ENCODE data around the gene NUP58. TPM values are rescaled to one million over a fixed set of nuclear protein-coding genes. Genes with fewer than 3 reads are reported as not detected.

The NUP58 gene
- total and polyA plus RNA-seq, 7 experiments from 2014 or later = 13.4 to 89.1 (median 46.3) TPM

GRCh38 chr13:25281935-25282332 is 19.5 kb upstream of the NUP58 start:
- Histone ChIP-seq H3K4me1 (ENCODE audit: control insufficient read depth in 2 of 2, insufficient read depth in 2 of 2, low read length in 2 of 2) (peaks cover 8 to 27% of the 10 kb centered on the region in 2 donors), H3K36me3 (ENCODE audit: control insufficient read depth in 2 of 3, insufficient read depth in 3 of 3, low read length in 3 of 3) (peaks cover 0 to 5% (median 0%) of the 10 kb centered on the region in 3 experiments), H3K27me3 (ENCODE audit: control insufficient read depth in 2 of 2, insufficient read depth in 2 of 2, low read length in 2 of 2) (no peaks in the 10 kb centered on the region), H3K9me3 (ENCODE audit: control insufficient read depth in 2 of 3, low read length in 3 of 3) (no peaks in the 10 kb centered on the region), H3K27ac (ENCODE audit: low read depth, low read length) (no peak overlapping the region), H3K4me3 (ENCODE audit: low read length) (no peak overlapping the region)
- Mint-ChIP-seq H3K36me3 (peaks cover 0 to 14% (median 4%) of the 10 kb centered on the region in 5 donors), H3K27me3 (no peaks in the 10 kb centered on the region), H3K9me3 (peaks cover 0 to 3% (median 0%) of the 10 kb centered on the region in 11 donors), H3K4me3 (peak overlapping the region in 9 of 10 donors; percentile 2 to 48 (median 21)), H3K4me1 (peaks cover 58 to 91% (median 85%) of the 10 kb centered on the region in 7 donors), H3K27ac (peak overlapping the region in 7 of 9 donors; percentile 10 to 76 (median 39))
- POLR2A ChIA-PET = no interaction called here
- DNase-seq = no peak
- ATAC-seq = peak; percentile 8
- intact Hi-C loops (cut with micrococcal nuclease) = loop anchor here in 1 of 2 donors (10.0 kb wide), 1 partner anchor 277 kb away; no protein-coding TSS in a partner anchor
- CTCF ChIA-PET = no interaction called here

- Mint-ChIP-seq H3K9me3 (peaks cover 0 to 5% (median 0%) of the 10 kb centered on the region in 11 donors), H3K36me3 (peaks cover 0 to 9% (median 4%) of the 10 kb centered on the region in 5 donors), H3K27ac (peak overlapping the region; percentile 92 to 99 (median 97)), H3K4me3 (peak overlapping the region; percentile 94 to 100 (median 96)), H3K4me1 (peaks cover 30 to 61% (median 53%) of the 10 kb centered on the region in 7 donors), H3K27me3 (peaks cover 0 to 17% (median 8%) of the 10 kb centered on the region in 5 donors)
- DNase-seq = peak; percentile 19 to 73 (median 61)
- Histone ChIP-seq H3K9me3 (ENCODE audit: control insufficient read depth in 2 of 3, low read length in 3 of 3) (no peaks in the 10 kb centered on the region), H3K4me3 (ENCODE audit: low read length) (peak overlapping the region; percentile 85), H3K36me3 (ENCODE audit: control insufficient read depth in 2 of 3, insufficient read depth in 3 of 3, low read length in 3 of 3) (peaks cover 0 to 8% (median 0%) of the 10 kb centered on the region in 3 experiments), H3K27ac (ENCODE audit: low read depth, low read length) (peak overlapping the region; percentile 100), H3K4me1 (ENCODE audit: control insufficient read depth in 2 of 2, insufficient read depth in 2 of 2, low read length in 2 of 2) (peaks cover 12 to 27% of the 10 kb centered on the region in 2 donors), H3K27me3 (ENCODE audit: control insufficient read depth in 2 of 2, insufficient read depth in 2 of 2, low read length in 2 of 2) (peaks cover 0 to 3% of the 10 kb centered on the region in 2 donors)
- CTCF ChIA-PET = interaction anchor here (0.5 to 1.1 kb wide), 4 partner anchors 14 to 145 kb away, joined by 3 to 4 read pairs (median 4); no protein-coding TSS in a partner anchor
- peak; percentile 40 for ATAC-seq
- POLR2A ChIA-PET = interaction anchor here (0.7 to 1.4 kb wide), 5 partner anchors 14 to 681 kb away, joined by 3 to 6 read pairs (median 3); no protein-coding TSS in a partner anchor
- intact Hi-C loops (cut with micrococcal nuclease) = loop anchor here (2.0 to 10.0 kb wide), 12 partner anchors 54 to 1909 kb away; partner anchors contain the start of genes MIPEP (in 1 of the 2), PARP4 (in 1 of the 2) and RNF6 (in 1 of the 2)
These were observed 15.0 kb upstream of the NUP58 start for GRCh38 chr13:25286308-25286968.

GRCh38 chr13:25286969-25287961 is 14.2 kb upstream of the NUP58 start, which contains the start of gene MTMR6:
Gene MTMR6 (minus strand): TSS chr13:25287488. CDS start chr13:25287247, 241 bp downstream.
- H3K27me3 ChIP-seq (ENCODE audit: control insufficient read depth in 2 of 2, insufficient read depth in 2 of 2, low read length in 2 of 2) = peaks cover 0 to 3% of the 10 kb centered on the region in 2 donors
- Mint-ChIP-seq H3K27me3 (peaks cover 0 to 17% (median 10%) of the 10 kb centered on the region in 5 donors), H3K9me3 (peaks cover 0 to 5% (median 0%) of the 10 kb centered on the region in 11 donors), H3K4me3 (peak within 1 kb of the TSS; percentile 94 to 100 (median 96)), H3K36me3 (peaks cover 0 to 9% (median 4%) of the 10 kb centered on the region in 5 donors), H3K27ac (peak within 1 kb of the TSS; percentile 92 to 99 (median 97)), H3K4me1 (peaks cover 23 to 58% (median 50%) of the 10 kb centered on the region in 7 donors)
- ATAC-seq (peak; percentile 96), DNase-seq (peak; percentile 90 to 98 (median 93))
- ChIA-PET CTCF (interaction anchor here (0.5 to 1.1 kb wide), 6 partner anchors 13 to 146 kb away, joined by 3 to 4 read pairs (median 4); no protein-coding TSS in a partner anchor), POLR2A (interaction anchor here (0.6 to 1.1 kb wide), 5 partner anchors 13 to 964 kb away, joined by 3 to 6 read pairs (median 3); no protein-coding TSS in a partner anchor)
- peaks cover 12 to 24% of the 10 kb centered on the region in 2 donors for H3K4me1 ChIP-seq (ENCODE audit: control insufficient read depth in 2 of 2, insufficient read depth in 2 of 2, low read length in 2 of 2)
- peak within 1 kb of the TSS; percentile 85 for H3K4me3 ChIP-seq (ENCODE audit: low read length)
- H3K27ac ChIP-seq (ENCODE audit: low read depth, low read length) = peak within 1 kb of the TSS; percentile 100
- peaks cover 0 to 8% (median 0%) of the 10 kb centered on the region in 3 experiments for H3K36me3 ChIP-seq (ENCODE audit: control insufficient read depth in 2 of 3, insufficient read depth in 3 of 3, low read length in 3 of 3)
- intact Hi-C loops (cut with micrococcal nuclease) = loop anchor here (1.0 to 10.0 kb wide), 14 partner anchors 14 to 1910 kb away; partner anchors contain the start of genes NUP58 (in 2 of the 2), MIPEP (in 1 of the 2), PARP4 (in 1 of the 2) and RNF6 (in 1 of the 2)
- H3K9me3 ChIP-seq (ENCODE audit: control insufficient read depth in 2 of 3, low read length in 3 of 3) = no peaks in the 10 kb centered on the region

GRCh38 chr13:25288966-25289365 is 12.5 kb upstream of the NUP58 start:
- H3K4me3 ChIP-seq (ENCODE audit: low read length) = no peak overlapping the region
- H3K4me1 ChIP-seq (ENCODE audit: control insufficient read depth in 2 of 2, insufficient read depth in 2 of 2, low read length in 2 of 2) = peaks cover 12 to 21% of the 10 kb centered on the region in 2 donors
- Mint-ChIP-seq H3K4me1 (peaks cover 7 to 43% (median 35%) of the 10 kb centered on the region in 7 donors), H3K27me3 (peaks cover 0 to 17% (median 10%) of the 10 kb centered on the region in 5 donors), H3K36me3 (peaks cover 0 to 9% (median 0%) of the 10 kb centered on the region in 5 donors), H3K27ac (peak overlapping the region in 1 of 9 donors; percentile 39), H3K4me3 (no peak overlapping the region), H3K9me3 (peaks cover 0 to 5% (median 0%) of the 10 kb centered on the region in 11 donors)
- DNase-seq = no peak
- POLR2A ChIA-PET = no interaction called here
- intact Hi-C loops (cut with micrococcal nuclease) = loop anchor here (5.0 to 10.0 kb wide), 6 partner anchors 207 to 1912 kb away; a partner anchor contains a TSS
- H3K9me3 ChIP-seq (ENCODE audit: control insufficient read depth in 2 of 3, low read length in 3 of 3) = no peaks in the 10 kb centered on the region
- H3K27ac ChIP-seq (ENCODE audit: low read depth, low read length) = no peak overlapping the region
- peaks cover 0 to 8% (median 0%) of the 10 kb centered on the region in 3 experiments for H3K36me3 ChIP-seq (ENCODE audit: control insufficient read depth in 2 of 3, insufficient read depth in 3 of 3, low read length in 3 of 3)
- ATAC-seq = no peak
- CTCF ChIA-PET = no interaction called here
- peaks cover 0 to 3% of the 10 kb centered on the region in 2 donors for H3K27me3 ChIP-seq (ENCODE audit: control insufficient read depth in 2 of 2, insufficient read depth in 2 of 2, low read length in 2 of 2)

GRCh38 chr13:25291691-25292090 is 9.7 kb upstream of the NUP58 start:
- Histone ChIP-seq H3K4me1 (ENCODE audit: control insufficient read depth in 2 of 2, insufficient read depth in 2 of 2, low read length in 2 of 2) (peaks cover 4 to 5% of the 10 kb centered on the region in 2 donors), H3K4me3 (ENCODE audit: low read length) (no peak overlapping the region), H3K27me3 (ENCODE audit: control insufficient read depth in 2 of 2, insufficient read depth in 2 of 2, low read length in 2 of 2) (peaks cover 0 to 7% of the 10 kb centered on the region in 2 donors), H3K36me3 (ENCODE audit: control insufficient read depth in 2 of 3, insufficient read depth in 3 of 3, low read length in 3 of 3) (peaks cover 0 to 6% (median 0%) of the 10 kb centered on the region in 3 experiments), H3K9me3 (ENCODE audit: control insufficient read depth in 2 of 3, low read length in 3 of 3) (no peaks in the 10 kb centered on the region), H3K27ac (ENCODE audit: low read depth, low read length) (no peak overlapping the region)
- ChIA-PET POLR2A (no interaction called here), CTCF (interaction anchor here (1.0 kb wide), 1 partner anchor 9 kb away, joined by 5 read pairs; no protein-coding TSS in a partner anchor)
- H3K4me3 Mint-ChIP-seq = no peak overlapping the region
- H3K27ac Mint-ChIP-seq = peak overlapping the region in 1 of 9 donors; percentile 32
- intact Hi-C loops (cut with micrococcal nuclease) = no loop called here
- peaks cover 0 to 5% (median 0%) of the 10 kb centered on the region in 11 donors for H3K9me3 Mint-ChIP-seq
- ATAC-seq (no peak), DNase-seq (no peak)
- H3K4me1 Mint-ChIP-seq = peaks cover 0 to 17% (median 12%) of the 10 kb centered on the region in 7 donors
- no peaks in the 10 kb centered on the region for H3K36me3 Mint-ChIP-seq
- peaks cover 0 to 36% (median 13%) of the 10 kb centered on the region in 5 donors for H3K27me3 Mint-ChIP-seq
